ENCODE results near the gene LHFPL6.

The LHFPL6 gene

GRCh38 chr13:39335721-39336120 is 267.3 kb downstream of the LHFPL6 start:
- no peak for DNase-seq

GRCh38 chr13:39330504-39330903 is 272.5 kb downstream of the LHFPL6 start:
- no peak for DNase-seq

GRCh38 chr13:39329182-39329639 is 273.8 kb downstream of the LHFPL6 start:
- DNase-seq: no peak

- no peak for DNase-seq
Measured at GRCh38 chr13:39327172-39327479, 275.9 kb downstream of the LHFPL6 start.

GRCh38 chr13:39326469-39327171 is 276.4 kb downstream of the LHFPL6 start:
- DNase-seq: no peak

GRCh38 chr13:39324806-39325311 is 278.1 kb downstream of the LHFPL6 start:
- DNase-seq: no peak

- no peak for DNase-seq
Measured at GRCh38 chr13:39322836-39323585, 280.0 kb downstream of the LHFPL6 start.

- no peak for DNase-seq
Measured at GRCh38 chr13:39321574-39321973, 281.4 kb downstream of the LHFPL6 start.

- no peak for DNase-seq
Measured at GRCh38 chr13:39318161-39318560, 284.8 kb downstream of the LHFPL6 start.

- DNase-seq: no peak
Measured at GRCh38 chr13:39317291-39317690, 285.7 kb downstream of the LHFPL6 start.

GRCh38 chr13:39315796-39316195 is 287.2 kb downstream of the LHFPL6 start:
- no peak for DNase-seq

GRCh38 chr13:39313721-39314120 is 289.3 kb downstream of the LHFPL6 start:
- DNase-seq: no peak

- DNase-seq: no peak
Measured at GRCh38 chr13:39312596-39312995, 290.4 kb downstream of the LHFPL6 start.

GRCh38 chr13:39311619-39312018 is 291.4 kb downstream of the LHFPL6 start:
- DNase-seq: no peak

- no peak for DNase-seq
Measured at GRCh38 chr13:39310961-39311360, 292.0 kb downstream of the LHFPL6 start.

- DNase-seq: no peak
Measured at GRCh38 chr13:39306639-39307589, 296.1 kb downstream of the LHFPL6 start.

GRCh38 chr13:39302820-39303219 is 300.2 kb downstream of the LHFPL6 start:
- DNase-seq: no peak

GRCh38 chr13:39298951-39299350 is 304.0 kb downstream of the LHFPL6 start:
- no peak for DNase-seq

- no peak for DNase-seq
Measured at GRCh38 chr13:39297664-39298171, 305.3 kb downstream of the LHFPL6 start.

- DNase-seq: no peak
Measured at GRCh38 chr13:39297023-39297422, 306.0 kb downstream of the LHFPL6 start.

GRCh38 chr13:39296193-39296592 is 306.8 kb downstream of the LHFPL6 start:
- DNase-seq: no peak
